NCI-H146 (cell line): ENCODE measurements around the gene TAF1.
"Not testable (repeated sequence)": the region's sequence is repeated elsewhere in the genome, so short reads cannot be mapped to it uniquely, and the experiment has no call there.

ENCODE experiments used
- DNase-seq: peaks from one replicate; lab custom pipeline; 2025; lab: John Stamatoyannopoulos, UW

The TAF1 gene, protein sequence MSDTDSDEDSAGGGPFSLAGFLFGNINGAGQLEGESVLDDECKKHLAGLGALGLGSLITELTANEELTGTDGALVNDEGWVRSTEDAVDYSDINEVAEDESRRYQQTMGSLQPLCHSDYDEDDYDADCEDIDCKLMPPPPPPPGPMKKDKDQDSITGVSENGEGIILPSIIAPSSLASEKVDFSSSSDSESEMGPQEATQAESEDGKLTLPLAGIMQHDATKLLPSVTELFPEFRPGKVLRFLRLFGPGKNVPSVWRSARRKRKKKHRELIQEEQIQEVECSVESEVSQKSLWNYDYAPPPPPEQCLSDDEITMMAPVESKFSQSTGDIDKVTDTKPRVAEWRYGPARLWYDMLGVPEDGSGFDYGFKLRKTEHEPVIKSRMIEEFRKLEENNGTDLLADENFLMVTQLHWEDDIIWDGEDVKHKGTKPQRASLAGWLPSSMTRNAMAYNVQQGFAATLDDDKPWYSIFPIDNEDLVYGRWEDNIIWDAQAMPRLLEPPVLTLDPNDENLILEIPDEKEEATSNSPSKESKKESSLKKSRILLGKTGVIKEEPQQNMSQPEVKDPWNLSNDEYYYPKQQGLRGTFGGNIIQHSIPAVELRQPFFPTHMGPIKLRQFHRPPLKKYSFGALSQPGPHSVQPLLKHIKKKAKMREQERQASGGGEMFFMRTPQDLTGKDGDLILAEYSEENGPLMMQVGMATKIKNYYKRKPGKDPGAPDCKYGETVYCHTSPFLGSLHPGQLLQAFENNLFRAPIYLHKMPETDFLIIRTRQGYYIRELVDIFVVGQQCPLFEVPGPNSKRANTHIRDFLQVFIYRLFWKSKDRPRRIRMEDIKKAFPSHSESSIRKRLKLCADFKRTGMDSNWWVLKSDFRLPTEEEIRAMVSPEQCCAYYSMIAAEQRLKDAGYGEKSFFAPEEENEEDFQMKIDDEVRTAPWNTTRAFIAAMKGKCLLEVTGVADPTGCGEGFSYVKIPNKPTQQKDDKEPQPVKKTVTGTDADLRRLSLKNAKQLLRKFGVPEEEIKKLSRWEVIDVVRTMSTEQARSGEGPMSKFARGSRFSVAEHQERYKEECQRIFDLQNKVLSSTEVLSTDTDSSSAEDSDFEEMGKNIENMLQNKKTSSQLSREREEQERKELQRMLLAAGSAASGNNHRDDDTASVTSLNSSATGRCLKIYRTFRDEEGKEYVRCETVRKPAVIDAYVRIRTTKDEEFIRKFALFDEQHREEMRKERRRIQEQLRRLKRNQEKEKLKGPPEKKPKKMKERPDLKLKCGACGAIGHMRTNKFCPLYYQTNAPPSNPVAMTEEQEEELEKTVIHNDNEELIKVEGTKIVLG (N-terminal part only)

DNA sequence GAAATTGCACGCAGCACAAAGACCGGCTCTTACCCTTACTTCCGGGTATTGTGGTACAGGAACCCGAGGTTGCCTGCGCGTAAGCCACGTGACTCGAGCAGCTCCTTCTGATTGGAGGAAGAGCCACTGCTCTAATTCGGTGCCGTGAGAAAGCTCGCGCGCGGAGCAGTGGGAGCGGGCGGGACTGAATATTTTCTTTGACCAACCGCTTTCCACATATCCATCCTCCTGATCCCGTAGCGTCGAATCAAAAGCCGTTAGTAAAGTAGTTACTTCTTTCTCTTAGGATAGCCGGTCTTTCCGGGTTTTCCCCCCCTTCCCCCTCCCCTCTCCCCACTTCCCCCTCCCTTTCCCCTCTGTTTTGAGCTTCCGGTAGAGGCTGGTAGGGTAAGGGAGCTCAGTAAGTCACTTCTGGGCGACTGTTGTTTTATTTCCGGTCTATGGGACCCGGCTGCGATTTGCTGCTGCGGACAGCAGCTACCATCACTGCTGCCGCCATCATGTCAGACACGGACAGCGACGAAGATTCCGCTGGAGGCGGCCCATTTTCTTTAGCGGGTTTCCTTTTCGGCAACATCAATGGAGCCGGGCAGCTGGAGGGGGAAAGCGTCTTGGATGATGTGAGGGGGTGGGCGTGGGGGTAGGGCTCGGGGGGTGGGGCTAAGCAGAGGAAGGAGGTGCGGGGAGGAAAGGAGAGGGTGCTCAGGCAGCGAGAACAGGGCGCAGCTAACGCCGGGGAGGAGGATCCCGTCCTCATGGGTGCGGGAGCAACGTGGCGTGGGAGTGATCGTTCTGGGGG lies at the start of gene TAF1:
Gene TAF1 (plus strand): TSS at position 483 of the 799 bp plus-strand sequence. CDS start 18 bp downstream, at position 501.
- peak; percentile 97 for DNase-seq

DNA sequence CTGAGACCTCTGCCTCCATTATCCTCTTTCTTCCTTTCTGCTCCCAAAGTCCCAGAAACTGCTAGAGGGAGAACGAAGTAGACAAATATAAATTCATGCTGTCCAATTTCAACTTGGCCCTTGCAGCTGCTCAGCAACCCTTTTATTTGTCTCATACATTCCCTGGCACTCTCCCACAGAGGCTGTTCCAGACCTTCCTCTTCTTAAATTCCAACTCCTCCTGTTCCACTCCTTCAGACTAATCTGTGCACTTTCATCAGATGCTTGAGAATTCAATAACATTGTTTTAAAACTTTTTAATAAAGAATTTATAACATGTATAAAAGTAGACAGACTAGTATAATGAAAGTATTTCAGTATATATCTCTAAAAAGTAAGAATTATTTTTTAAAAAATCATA lies 49.2 kb upstream of the TAF1 start:
- DNase-seq: not testable (repeated sequence)

DNA sequence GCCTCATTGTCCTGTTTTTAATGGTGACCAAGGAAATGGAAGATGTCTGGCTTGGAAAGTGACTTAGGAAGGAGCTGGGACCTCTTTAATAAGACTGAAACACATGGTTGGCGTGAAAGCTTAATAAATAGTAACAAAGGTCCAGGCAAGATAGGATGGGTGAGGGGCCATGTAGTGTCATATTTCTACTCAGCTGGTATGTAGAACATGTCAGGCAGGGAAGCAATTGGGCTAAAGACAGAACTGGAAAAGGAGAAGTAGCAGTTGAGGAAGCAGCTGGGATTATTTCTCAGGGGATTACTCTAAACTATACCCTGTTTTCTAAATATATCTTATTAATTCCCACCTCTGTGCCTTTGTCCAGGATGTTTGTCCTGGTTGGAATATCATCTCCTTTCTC lies 46.0 kb upstream of the TAF1 start:
- no peak for DNase-seq

DNA sequence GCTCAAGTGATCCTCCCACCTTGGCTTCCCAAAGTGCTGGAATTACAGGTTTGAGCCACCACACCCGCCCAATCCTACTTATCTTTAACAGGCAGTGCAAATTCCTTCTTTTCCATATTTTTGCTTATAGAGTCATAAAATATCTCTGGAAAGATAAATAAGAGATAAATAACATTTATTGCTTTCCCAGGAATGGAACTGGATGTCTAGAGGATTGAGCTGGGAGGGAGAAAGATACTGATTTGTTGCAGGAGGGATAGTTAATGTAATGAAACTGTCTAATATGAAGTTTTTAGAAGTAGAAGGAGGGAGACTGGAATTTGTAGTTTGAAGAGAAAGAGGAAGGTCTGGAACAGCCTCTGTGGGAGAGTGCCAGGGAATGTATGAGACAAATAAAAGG lies 44.4 kb upstream of the TAF1 start:
- DNase-seq: no peak

DNA sequence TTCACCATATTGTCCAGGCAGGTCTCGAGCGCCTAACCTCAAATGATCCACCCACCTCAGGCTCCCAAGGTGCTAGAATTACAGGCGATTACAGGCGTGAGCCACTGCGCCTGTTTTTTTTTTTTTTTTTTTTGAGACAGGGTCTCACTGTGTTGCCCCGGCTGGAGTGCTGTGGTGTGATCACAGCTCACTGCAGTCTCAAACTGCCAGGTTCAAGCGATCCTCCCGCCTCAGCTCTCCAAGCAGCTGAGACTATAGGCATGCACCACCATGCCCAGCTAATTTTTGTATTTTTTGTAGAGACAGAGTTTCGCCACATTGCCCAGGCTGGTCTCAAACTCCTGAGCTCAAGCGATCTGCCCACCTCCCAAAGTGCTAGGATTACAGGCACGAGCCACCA lies 41.7 kb upstream of the TAF1 start:
- not testable (repeated sequence) for DNase-seq

DNA sequence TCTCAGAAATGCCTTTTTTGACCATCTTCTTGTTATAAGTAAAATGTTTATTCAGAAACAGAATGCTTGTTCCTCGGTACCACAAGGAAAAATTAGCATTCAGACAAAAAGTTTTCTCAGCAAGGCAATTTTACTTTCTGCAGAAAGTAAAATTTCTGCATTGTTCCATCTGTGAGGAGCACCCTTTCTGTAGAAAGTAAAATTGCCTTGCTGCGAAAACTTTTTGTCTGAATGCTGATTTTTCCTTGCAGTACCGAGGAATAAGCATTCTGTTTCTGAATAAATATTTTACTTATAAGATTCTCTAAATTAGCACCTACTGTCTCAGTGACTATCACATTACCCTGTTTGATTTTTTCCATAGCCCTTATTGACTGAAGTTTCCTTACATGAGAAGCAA lies 39.8 kb upstream of the TAF1 start:
- DNase-seq: no peak

DNA sequence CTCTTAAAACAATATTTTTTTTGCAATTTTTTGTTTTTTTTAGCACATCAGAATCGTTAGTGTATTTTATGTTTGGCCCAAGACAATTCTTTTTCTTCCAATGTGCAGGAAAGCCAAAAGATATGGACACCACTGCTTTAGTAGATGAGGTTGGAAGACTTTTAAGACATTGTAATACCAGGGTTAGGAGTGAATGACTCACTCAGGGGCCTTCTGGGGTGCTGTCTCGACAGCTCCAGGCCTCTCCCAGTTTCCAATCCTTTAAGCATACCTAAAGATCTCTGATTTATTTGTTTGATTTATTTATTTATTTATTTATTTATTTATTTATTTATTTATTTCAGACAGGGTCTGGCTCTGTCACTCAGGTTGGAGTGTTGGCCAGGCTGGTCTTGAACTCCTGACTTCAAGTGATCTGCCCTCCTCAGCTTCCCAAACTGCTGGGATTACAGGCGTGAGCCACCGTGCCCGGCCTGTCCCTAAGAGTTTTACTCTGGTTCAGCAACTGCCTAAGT lies 16.9 kb upstream of the TAF1 start:
- not testable (repeated sequence) for DNase-seq

DNA sequence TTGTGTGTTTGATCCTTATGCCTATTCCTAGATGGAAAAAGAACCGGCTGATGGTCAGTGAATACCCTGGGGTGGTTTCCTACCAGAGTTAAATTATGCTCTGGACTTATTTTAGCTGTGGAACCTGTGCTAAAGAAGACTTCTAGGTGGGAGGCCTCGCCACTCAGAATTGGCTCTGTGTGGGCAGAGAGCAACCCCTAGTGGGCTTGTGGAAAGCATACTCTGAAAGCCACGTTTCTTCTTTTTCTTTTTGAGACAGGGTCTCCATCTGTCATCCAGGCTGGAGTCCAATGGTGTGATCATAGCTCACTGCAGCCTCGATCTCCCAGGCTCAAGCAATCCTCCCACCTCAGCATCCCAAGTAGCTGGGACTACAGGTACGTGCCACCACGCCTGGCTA lies 16.3 kb upstream of the TAF1 start:
- not testable (repeated sequence) for DNase-seq

DNA sequence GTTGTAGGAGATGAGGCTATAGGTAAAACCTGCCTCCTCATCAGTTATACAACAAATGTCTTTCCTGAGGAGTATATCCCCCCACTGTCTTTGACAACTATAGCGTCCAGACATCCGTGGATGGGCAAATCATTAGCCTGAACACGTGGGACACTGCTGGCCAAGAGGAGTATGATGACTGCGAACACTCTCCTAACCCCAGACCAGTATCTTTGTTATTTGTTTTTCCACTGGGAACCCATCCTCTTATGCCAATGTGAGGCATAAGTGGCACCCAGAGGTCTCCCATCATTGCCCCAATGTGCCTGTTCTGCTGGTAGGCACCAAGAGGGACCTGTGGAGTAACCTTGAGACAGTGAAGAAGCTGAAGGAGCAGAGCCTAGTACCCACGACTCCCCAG lies 13.7 kb upstream of the TAF1 start:
- DNase-seq: not testable (repeated sequence)

DNA sequence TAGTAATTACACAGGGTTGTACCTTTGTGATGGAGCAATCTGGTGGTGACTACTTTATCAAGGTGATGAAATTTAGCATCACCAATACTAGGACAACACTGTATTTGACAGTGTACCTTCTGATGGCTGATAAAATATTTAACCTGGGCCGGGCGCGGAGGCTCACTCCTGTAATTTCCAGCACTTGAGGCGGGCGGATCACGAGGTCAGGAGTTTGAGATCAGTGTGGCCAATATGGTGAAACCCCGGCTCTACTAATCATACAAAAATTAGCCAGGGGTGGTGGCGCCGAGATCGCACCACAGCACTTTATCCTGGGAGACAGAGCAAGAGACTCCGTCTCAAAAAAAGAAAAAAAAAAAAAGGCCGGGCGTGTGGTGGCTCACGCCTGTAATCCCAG lies 1.9 kb upstream of the TAF1 start:
- no peak for DNase-seq

DNA sequence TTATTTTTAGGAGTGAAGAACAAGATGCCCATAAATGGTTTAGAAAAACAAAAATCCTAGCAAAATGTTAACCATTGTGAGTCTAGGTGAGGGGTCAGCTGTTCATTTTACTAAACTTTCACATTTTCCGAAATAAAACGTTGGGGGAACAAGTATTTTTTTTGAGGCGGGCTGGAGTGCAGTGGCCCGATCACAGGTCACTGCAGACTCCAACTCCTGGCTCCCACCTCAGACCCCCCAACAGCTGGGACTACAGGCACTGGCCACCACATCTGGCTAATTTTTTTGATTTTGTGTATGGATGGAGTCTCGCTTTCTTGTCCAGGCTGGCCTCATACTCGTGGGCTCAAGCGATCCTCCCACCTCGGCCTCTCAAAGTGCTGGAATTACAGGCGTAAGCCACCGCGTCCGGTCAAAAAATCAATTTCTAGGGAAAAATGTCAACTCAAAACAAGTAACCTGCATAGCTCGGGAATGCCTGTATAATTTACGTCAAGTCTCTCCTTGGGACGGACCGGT lies 742 bp upstream of the TAF1 start:
- no peak for DNase-seq

DNA sequence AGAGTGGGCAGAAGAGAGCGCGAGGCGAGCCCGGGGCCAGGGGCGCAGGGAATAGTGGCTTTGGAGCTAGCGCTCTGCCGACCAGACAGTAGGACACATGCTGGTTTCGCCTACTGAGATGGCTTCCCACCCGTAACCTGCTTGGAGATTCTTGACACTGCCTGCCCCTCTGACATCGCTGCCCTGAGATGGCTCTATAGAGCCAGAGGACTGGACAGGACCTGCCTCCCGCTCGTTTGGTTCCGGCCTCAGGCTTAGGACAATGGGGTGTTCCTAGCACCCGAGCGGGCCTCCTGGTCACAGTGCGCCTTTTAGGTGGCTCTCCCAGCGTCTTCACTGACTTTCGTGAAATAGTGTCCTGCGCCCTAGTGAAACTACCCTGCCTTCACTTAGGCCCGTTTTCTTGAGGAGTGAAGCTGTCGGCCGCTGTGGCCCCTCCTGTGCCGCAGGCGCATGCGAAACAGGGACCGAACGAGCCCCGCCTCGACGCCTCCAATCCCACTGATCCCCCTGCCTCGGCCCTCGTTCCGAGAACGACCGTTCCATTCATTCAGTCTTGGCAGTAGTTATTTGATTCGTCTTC lies 608 bp downstream of the TAF1 start:
- peak; percentile 43 for DNase-seq

DNA sequence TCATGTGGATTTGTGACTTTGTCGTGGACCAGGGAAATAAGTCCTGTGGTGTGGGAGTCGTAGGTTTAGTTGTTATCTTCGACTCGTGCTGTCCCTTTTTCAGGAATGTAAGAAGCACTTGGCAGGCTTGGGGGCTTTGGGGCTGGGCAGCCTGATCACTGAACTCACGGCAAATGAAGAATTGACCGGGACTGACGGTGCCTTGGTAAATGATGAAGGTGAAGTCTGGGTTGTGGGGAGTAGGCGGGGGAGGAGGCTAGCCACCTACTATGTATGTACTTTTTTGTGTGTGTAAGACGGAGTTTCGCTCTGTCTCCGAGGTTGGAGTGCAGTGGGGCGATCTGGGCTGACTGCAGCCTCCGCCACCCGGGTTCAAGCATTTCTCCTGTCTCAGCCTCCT lies 1.2 kb downstream of the TAF1 start:
- no peak for DNase-seq

DNA sequence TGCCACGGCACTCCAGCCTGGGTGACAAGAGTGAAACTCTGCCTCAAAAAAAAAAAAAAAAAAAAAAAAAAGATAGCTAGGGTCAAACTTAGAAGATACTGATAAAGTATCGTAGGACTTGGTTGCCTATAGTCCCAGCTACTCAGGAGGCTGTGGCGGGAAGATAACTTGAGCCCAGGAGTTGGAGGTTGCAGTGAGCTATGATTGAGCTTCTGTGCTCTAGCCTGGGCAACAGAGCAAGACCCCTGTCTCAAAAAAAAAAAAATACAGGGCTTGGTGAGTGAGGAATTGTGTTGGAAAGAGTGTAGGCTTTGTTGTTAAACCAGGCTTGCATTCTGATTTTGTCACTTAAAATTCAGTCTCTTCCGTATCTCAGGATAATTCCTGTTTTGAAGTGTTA lies 6.2 kb downstream of the TAF1 start:
- DNase-seq: no peak

DNA sequence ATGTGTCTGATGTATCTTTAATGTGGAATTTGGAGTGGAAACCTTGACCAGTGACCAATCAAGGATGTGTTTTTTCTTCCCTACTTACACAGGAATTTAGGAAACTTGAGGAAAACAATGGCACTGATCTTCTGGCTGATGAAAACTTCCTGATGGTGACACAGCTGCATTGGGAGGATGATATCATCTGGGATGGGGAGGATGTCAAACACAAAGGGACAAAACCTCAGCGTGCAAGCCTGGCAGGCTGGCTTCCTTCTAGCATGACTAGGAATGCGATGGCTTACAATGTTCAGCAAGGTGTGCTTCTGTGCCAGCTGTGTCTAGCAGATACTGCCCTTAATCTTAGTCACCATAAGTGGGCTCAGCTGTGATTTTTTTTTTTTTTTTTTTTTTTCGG lies 12.6 kb downstream of the TAF1 start:
- no peak for DNase-seq

DNA sequence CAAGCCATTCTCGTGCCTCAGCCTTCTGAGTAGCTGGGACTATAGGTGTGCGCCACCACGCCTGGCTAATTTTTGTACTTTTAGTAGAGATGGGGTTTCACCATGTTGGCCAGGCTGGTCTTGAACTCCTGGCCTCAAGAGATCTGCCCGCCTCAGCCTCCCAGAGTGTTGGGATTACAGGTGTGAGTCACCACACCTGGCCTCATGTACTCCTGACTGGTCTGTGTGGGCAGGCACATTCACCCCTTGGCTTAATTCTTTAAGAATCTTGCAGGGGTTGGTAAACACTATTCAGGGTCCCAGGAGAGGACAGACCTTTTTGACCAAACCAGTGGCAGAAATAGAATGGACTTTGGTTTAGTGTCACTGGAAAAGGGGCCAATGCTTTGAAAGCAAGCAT lies 25.6 kb downstream of the TAF1 start:
- DNase-seq: not testable (repeated sequence)

DNA sequence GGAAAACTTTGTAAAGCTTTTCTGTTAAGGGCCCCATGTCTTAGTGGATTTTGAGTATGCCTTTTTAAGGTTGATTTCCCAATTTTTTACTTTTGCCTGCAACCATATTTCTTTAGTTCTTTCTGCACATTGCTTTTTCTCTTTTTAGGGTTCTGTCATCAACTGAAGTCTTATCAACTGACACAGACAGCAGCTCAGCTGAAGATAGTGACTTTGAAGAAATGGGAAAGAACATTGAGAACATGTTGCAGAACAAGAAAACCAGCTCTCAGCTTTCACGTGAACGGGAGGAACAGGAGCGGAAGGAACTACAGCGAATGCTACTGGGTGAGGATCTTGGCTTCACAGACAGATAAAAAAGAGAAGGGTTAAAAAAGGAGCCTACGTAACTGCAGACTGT lies 27.8 kb downstream of the TAF1 start:
- DNase-seq: no peak

DNA sequence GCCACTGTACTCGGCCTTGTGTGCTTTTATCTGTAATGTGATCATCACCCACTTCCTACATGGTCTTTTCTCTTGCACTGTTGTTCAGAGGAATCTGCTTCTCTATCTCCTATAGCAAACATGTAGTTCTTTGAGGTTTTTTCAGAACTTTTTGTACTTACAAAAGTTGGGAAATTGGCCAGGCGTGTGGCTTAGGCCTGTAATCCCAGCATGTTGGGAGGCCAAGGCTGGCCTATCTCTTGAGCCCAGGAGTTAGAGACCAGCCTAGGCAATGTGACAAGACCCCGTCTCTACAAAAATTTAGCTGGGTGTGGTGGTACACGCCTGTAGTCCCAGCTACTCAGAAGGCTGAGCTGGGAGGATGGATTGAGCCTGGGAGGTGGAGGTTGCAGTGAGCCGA lies 30.4 kb downstream of the TAF1 start:
- DNase-seq: no peak

DNA sequence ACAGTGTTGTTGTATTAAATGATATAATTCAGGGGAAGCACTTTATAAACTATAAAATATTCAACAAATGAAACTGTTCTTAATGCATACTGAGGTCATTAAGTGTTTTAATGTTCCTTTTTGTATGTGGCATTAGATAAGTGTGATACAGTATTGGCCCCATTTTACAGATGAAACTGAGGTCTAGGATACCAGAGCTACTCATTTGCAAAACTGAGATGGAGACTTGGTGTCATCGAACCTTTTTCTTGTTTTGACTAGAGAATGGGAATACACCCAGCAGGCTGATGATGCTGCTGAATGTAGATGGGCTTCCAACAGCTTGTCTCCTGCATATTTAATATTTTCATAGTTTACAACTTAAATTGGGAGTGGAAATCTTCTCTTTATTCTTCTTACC lies 34.6 kb downstream of the TAF1 start:
- no peak for DNase-seq

DNA sequence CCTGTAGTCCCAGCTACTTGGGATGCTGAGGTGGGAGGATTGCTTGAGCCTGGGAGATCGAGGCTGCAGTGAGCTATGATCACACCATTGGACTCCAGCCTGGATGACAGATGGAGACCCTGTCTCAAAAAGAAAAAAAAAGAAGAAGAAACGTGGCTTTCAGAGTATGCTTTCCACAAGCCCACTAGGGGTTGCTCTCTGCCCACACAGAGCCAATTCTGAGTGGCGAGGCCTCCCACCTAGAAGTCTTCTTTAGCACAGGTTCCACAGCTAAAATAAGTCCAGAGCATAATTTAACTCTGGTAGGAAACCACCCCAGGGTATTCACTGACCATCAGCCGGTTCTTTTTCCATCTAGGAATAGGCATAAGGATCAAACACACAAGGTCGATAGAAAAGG lies 50.1 kb downstream of the TAF1 start:
- not testable (repeated sequence) for DNase-seq

DNA sequence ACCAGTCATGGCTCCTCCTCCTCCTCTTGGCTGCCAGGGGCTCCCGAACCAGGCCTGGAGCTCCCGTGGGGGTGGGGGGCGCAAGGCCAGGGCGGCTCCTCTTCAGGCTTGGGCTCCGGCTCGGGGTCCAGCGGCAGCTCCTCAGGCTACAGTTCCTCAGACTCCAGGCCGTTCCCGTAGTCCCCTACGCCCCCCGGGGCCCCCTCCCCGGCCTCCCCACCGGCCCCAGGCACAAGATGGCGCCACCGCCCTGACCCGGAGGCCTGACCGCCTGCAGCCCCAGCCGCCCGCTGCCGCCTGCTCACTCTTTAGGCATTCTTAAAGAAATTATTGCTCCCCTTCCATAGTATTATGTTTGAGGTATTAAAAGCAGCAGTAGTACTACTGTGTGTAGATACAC lies 54.5 kb downstream of the TAF1 start:
- no peak for DNase-seq
